HepG2 (cell line): ENCODE results near the gene WDR87. TPM values are rescaled to one million over a fixed set of nuclear protein-coding genes. Genes with fewer than 3 reads are reported as not detected.
A peak's percentile ranks its signal among the peaks of the same experiment; 100 is the strongest.

ENCODE experiments used
- BCLAF1 ChIP-seq: fragments of 450-650 bp; IDR thresholded peaks from 2 replicates; pipeline ENCODE4 v1.6.1; 2017; ENCODE audit warnings: mild to moderate bottlenecking
- DBP ChIP-seq: sonication (generic); formaldehyde crosslinking; IDR thresholded peaks from 2 replicates; pipeline ENCODE4 v1.4.0; 2020; ENCODE audit warnings: missing genetic modification reagents; ENCODE audit errors: not compliant biosample characterization
- ELF4 ChIP-seq: sonication (generic); formaldehyde crosslinking; IDR thresholded peaks from 2 replicates; pipeline ENCODE4 v1.5.0; 2020; ENCODE audit warnings: missing genetic modification reagents, mild to moderate bottlenecking, moderate library complexity, borderline replicate concordance
- ETV5 ChIP-seq: IDR thresholded peaks from 2 replicates; pipeline ENCODE4 v1.6.1; 2018; ENCODE audit warnings: missing biosample characterization, missing genetic modification reagents, inconsistent platforms, borderline replicate concordance
- FOXK1 ChIP-seq: sonication (generic); formaldehyde crosslinking; IDR thresholded peaks from 2 replicates; pipeline ENCODE4 v1.4.0; 2020; ENCODE audit warnings: low read depth, missing genetic modification reagents, borderline replicate concordance
- GATAD2A ChIP-seq: IDR thresholded peaks from 2 replicates; pipeline ENCODE4 v1.6.1; 2016
- HNRNPLL ChIP-seq: fragments of 200-400 bp; formaldehyde crosslinking; IDR thresholded peaks from 2 replicates; pipeline ENCODE4 v1.6.1; 2017; ENCODE audit warnings: mild to moderate bottlenecking, low read depth, low read length; ENCODE audit not compliant: poor library complexity, severe bottlenecking
- ONECUT2 ChIP-seq: sonication (generic); formaldehyde crosslinking; IDR thresholded peaks from 2 replicates; pipeline ENCODE4 v1.4.0; 2020; ENCODE audit warnings: missing genetic modification reagents
- PAWR ChIP-seq: sonication (generic); formaldehyde crosslinking; IDR thresholded peaks from 2 replicates; pipeline ENCODE4 v1.4.0; 2020; ENCODE audit warnings: missing genetic modification reagents, mild to moderate bottlenecking, borderline replicate concordance
- POGZ ChIP-seq: sonication (generic); formaldehyde crosslinking; IDR thresholded peaks from 2 replicates; pipeline ENCODE4 v1.4.0; 2020; ENCODE audit warnings: mild to moderate bottlenecking, missing genetic modification reagents
- POLR2AphosphoS2 ChIP-seq: IDR thresholded peaks from 2 replicates; pipeline ENCODE4 v1.6.1; 2011; ENCODE audit warnings: low read depth, low read length, improper control_type of control experiment
- POLR2G ChIP-seq: fragments of 200-400 bp; formaldehyde crosslinking; IDR thresholded peaks from 2 replicates; pipeline ENCODE4 v1.6.1; 2018; ENCODE audit warnings: mild to moderate bottlenecking, low read depth, low read length, moderate library complexity
- RBM39 ChIP-seq: fragments of 200-400 bp; formaldehyde crosslinking; IDR thresholded peaks from one replicate; pipeline ENCODE4 v1.6.1; 2018; ENCODE audit warnings: antibody characterized with exemption, mild to moderate bottlenecking, low read depth, low read length; ENCODE audit not compliant: poor library complexity, severe bottlenecking
- SP2 ChIP-seq: sonication (generic); formaldehyde crosslinking; IDR thresholded peaks from 2 replicates; pipeline ENCODE4 v1.5.1; 2020; ENCODE audit warnings: mild to moderate bottlenecking, missing genetic modification reagents
- ZBTB34 ChIP-seq: sonication (generic); formaldehyde crosslinking; IDR thresholded peaks from 2 replicates; pipeline ENCODE4 v1.8.0; 2022; ENCODE audit warnings: mild to moderate bottlenecking, missing genetic modification reagents
- ZBTB42 ChIP-seq: sonication (generic); formaldehyde crosslinking; IDR thresholded peaks from 2 replicates; pipeline ENCODE4 v1.5.0; 2020; ENCODE audit warnings: mild to moderate bottlenecking, missing genetic modification reagents
- ZNF296 ChIP-seq: sonication (generic); formaldehyde crosslinking; conservative IDR thresholded peaks from 2 replicates; pipeline ENCODE4 v1.5.0; 2020; ENCODE audit warnings: mild to moderate bottlenecking, missing genetic modification reagents
- ZNF530 ChIP-seq: sonication (generic); formaldehyde crosslinking; IDR thresholded peaks from 2 replicates; pipeline ENCODE4 v1.5.0; 2020; ENCODE audit warnings: low read depth, mild to moderate bottlenecking, missing genetic modification reagents
- ZNF543 ChIP-seq: sonication (generic); formaldehyde crosslinking; IDR thresholded peaks from 2 replicates; pipeline ENCODE4 v1.4.0; 2020; ENCODE audit warnings: mild to moderate bottlenecking, missing genetic modification reagents
- ZNF687 ChIP-seq: sonication (generic); formaldehyde crosslinking; IDR thresholded peaks from 2 replicates; pipeline ENCODE4 v1.5.1; 2020; ENCODE audit warnings: mild to moderate bottlenecking, missing genetic modification reagents, moderate library complexity
- polyA plus RNA-seq, 8 experiments: library from polyadenylated mRNA; depleted of rRNA in 3 of 8; stranded (reverse) in 7 of 8; unstranded in 1 of 8; fragments of >200 nt; fragmentation: Illumina TruSeq in 4 of 8; extraction: Trizol in 4 of 8; gene quantifications; 2 replicates each; pipeline versions ENCODE4 v1.2.1 to v1.2.3, GENCODE V29; 2011 to 2016; ENCODE audit warnings: low read depth in 4 of 8, missing spikeins in 1 of 8, mixed read lengths in 1 of 8; ENCODE audit not compliant: insufficient read depth in 1 of 8
- total RNA-seq, 5 experiments: library from RNA; depleted of rRNA; stranded (reverse); fragments of >200 nt; fragmentation: Illumina TruSeq; extraction: Trizol; gene quantifications; 2 replicates each; pipeline ENCODE4 v1.2.3, GENCODE V29; 2016; ENCODE audit warnings: low read depth in 1 of 5

WDR87 gene
- total and polyA plus RNA-seq, 2 of the 13 experiments (the other 11 are each of a cell fraction or from before 2014, with no cell fraction given): not detected

GRCh38 chr19:37931881-37932655 is 25.7 kb upstream of the WDR87 start (continued):
- TF ChIP-seq DBP (CRISPR knock-in tag) (no peak), PAWR (CRISPR knock-in tag) (no peak), GATAD2A (CRISPR knock-in tag) (peak; percentile 42; the same call in 1 of the 2 replicates), ETV5 (CRISPR knock-in tag) (peak; percentile 8; the same call in 1 of the 2 replicates), BCLAF1 (no peak), ZNF296 (CRISPR knock-in tag) (peak; percentile 73; the same call in 1 of the 2 replicates), POLR2G (peak; percentile 68), ZNF530 (CRISPR knock-in tag) (no peak), RBM39 (peak; percentile 73), ZNF543 (CRISPR knock-in tag) (no peak), SP2 (no peak), POLR2AphosphoS2 (0 out of 2 replicates have a peak, but pooled peaks have one; percentile 41), POGZ (CRISPR knock-in tag) (no peak), ZBTB34 (CRISPR knock-in tag) (no peak), ZBTB42 (CRISPR knock-in tag) (0 out of 2 replicates have a peak, but pooled peaks have one; percentile 39), HNRNPLL (no peak), ZNF687 (CRISPR knock-in tag) (peak; percentile 91), FOXK1 (CRISPR knock-in tag) (no peak), ONECUT2 (CRISPR knock-in tag) (no peak), ELF4 (CRISPR knock-in tag) (peak; percentile 95)
